ENCODE measurements around the gene PEAR1. TPM values are rescaled to one million over a fixed set of nuclear protein-coding genes. Genes with fewer than 3 reads are reported as not detected.

Gene PEAR1
- total and polyA plus RNA-seq, 2 of the 8 experiments (the other 6 are each of a cell fraction or from before 2014, with no cell fraction given) = 0.63 to 0.71 TPM

GRCh38 chr1:156884560-156885184 is 8.8 kb upstream of the PEAR1 start:
- Histone ChIP-seq H3K23ac (ENCODE audit: insufficient read length) (no peak overlapping the region), H2AFZ (ENCODE audit: low read length) (no peak overlapping the region), H3K27me3 (replicated peaks in 1 of 4; ENCODE audit: control insufficient read depth in 3 of 4, extremely low read depth in 1 of 4, insufficient read depth in 3 of 4, low read length in 3 of 4) (peaks cover 0 to 27% (median 24%) of the 10 kb centered on the region in 4 experiments; a peak in 6 of 7 replicates), H4K8ac (ENCODE audit: extremely low read depth, insufficient read depth, low read length) (no peak overlapping the region), H3K36me3 (ENCODE audit: control insufficient read depth in 2 of 4, insufficient read depth in 4 of 4, low read length in 3 of 4) (no peaks in the 10 kb centered on the region), H4K5ac (ENCODE audit: insufficient read length, low read depth, low read length) (no peak overlapping the region), H2BK15ac (ENCODE audit: low read length) (peak overlapping the region; percentile 95), H4K20me1 (replicated peaks in 1 of 2; ENCODE audit: control insufficient read depth in 1 of 2, insufficient read depth in 2 of 2, low read length in 2 of 2) (no peaks in the 10 kb centered on the region), H3K9ac (replicated peaks in 1 of 4; ENCODE audit: extremely low read depth in 1 of 4, low read depth in 3 of 4, low read length in 3 of 4) (no peak overlapping the region), H4K91ac (replicated peaks; ENCODE audit: insufficient read length, low read length) (peak overlapping the region; percentile 52), H3K9me3 (ENCODE audit: insufficient read depth in 2 of 2, low read depth in 1 of 2, low read length in 1 of 2) (no peaks in the 10 kb centered on the region), H2BK20ac (ENCODE audit: low read length) (peak overlapping the region; percentile 9; the same call in 1 of the 2 replicates), H3K4me3 (ENCODE audit: extremely low read depth in 1 of 4, insufficient read depth in 2 of 4, low read depth in 3 of 4, low read length in 4 of 4) (no peak overlapping the region), H3K27ac (ENCODE audit: low read depth, low read length) (no peak overlapping the region), H3K56ac (replicated peaks; ENCODE audit: insufficient read length, low read depth, low read length) (no peak overlapping the region), H2BK120ac (replicated peaks; ENCODE audit: low read depth, low read length) (no peak overlapping the region), H3K14ac (ENCODE audit: insufficient read length) (no peak overlapping the region), H3K18ac (ENCODE audit: extremely low read depth, low read length) (no peak overlapping the region; the same call in 1 of the 2 replicates), H2AK5ac (ENCODE audit: low read depth, low read length) (0 out of 2 replicates have a peak overlapping the region, but pooled peaks have one; percentile 19), H3K4me1 (replicated peaks in 1 of 4; ENCODE audit: control insufficient read depth in 3 of 4, insufficient read depth in 4 of 4, low read length in 3 of 4) (peaks cover 8 to 39% (median 16%) of the 10 kb centered on the region in 4 experiments), H3K79me2 (ENCODE audit: control insufficient read depth in 1 of 2, insufficient read depth in 2 of 2, low read length in 2 of 2) (no peaks in the 10 kb centered on the region), H2BK12ac (ENCODE audit: low read depth, low read length) (peak overlapping the region; percentile 63; the same call in 1 of the 2 replicates), H3K4ac (replicated peaks; ENCODE audit: insufficient read length, low read depth, low read length) (no peak overlapping the region), H3K79me1 (ENCODE audit: low read depth, low read length) (no peaks in the 10 kb centered on the region), H3K4me2 (ENCODE audit: insufficient read depth in 1 of 2, low read depth in 2 of 2, low read length in 2 of 2) (peak overlapping the region; percentile 15 to 40; a peak in 3 of 4 replicates), H3K23me2 (ENCODE audit: low read depth, low read length) (0 out of 2 replicates have a peak, but pooled peaks cover 2% of the 10 kb centered on the region), H2BK5ac (ENCODE audit: low read depth, low read length) (no peak overlapping the region)
- WGBS, 2 experiments (ENCODE audit: extremely low coverage in 1 of 2, insufficient coverage in 1 of 2, insufficient read length in 1 of 2, insufficient replicate concordance in 2 of 2, low coverage in 1 of 2, low lambda C conversion rate in 2 of 2, missing lambda C conversion rate in 1 of 2) = 50% methylated on average over 10 of the region's 10 CpGs; no CpG with 5 or more reads in 1 of the 2 experiments
- DNase-seq (ENCODE audit: low read depth in 1 of 2, low spot score in 2 of 2) (no peak), FAIRE-seq (no peak)
- CTCF ChIA-PET (ENCODE audit: partially characterized antibody) = interaction anchor here (0.6 to 31.4 kb wide), 22 partner anchors 5 to 211 kb away, joined by 3 to 719 read pairs (median 4); partner anchors contain the start of genes INSRR, LRRC71, NTRK1 and PEAR1
- POLR2A ChIA-PET (ENCODE audit: partially characterized antibody) = interaction anchor here (0.6 to 1.9 kb wide), 7 partner anchors 14 to 208 kb away, joined by 3 to 8 read pairs (median 4); partner anchors contain the start of genes ISG20L2, METTL25B and NTRK1
- 0 out of 2 replicates have a peak, but pooled peaks have one; percentile 27 for TF ChIP-seq TEAD4 (IDR thresholded peaks at IDR 0.05; ENCODE audit: low read depth, low read length)
- TF ChIP-seq TCF12 (IDR thresholded peaks at IDR 0.05; ENCODE audit: low read depth, low read length) = no peak
- no peak for TF ChIP-seq RNF2 (IDR thresholded peaks at IDR 0.05; ENCODE audit: borderline replicate concordance, low read depth, low read length, missing control alignments, poor library complexity, severe bottlenecking)
- TF ChIP-seq CTCF (IDR thresholded peaks at IDR 0.05; ENCODE audit: control extremely low read depth in 1 of 3, insufficient read depth in 1 of 3, low read depth in 1 of 3, low read length in 3 of 3) = no peak
- no peak for TF ChIP-seq TAF1 (IDR thresholded peaks at IDR 0.05; ENCODE audit: low read depth, low read length)
